A375 (cell line): Measurements from ENCODE around the gene PEX7. TPM values are rescaled to one million over a fixed set of nuclear protein-coding genes. Genes with fewer than 3 reads are reported as not detected.

Source experiments
- small RNA-seq: library from RNA; depleted of rRNA; stranded (forward); fragments of <200 nt; gene quantifications from one replicate; pipeline ENCODE3, GENCODE V24; 2014
- total RNA-seq: library from RNA; depleted of rRNA; stranded (reverse); fragments of >200 nt; shearing (Covaris generic); gene quantifications from 2 replicates; pipeline ENCODE4 v1.2.3, GENCODE V29; 2014; rRNA removed

Gene PEX7, protein sequence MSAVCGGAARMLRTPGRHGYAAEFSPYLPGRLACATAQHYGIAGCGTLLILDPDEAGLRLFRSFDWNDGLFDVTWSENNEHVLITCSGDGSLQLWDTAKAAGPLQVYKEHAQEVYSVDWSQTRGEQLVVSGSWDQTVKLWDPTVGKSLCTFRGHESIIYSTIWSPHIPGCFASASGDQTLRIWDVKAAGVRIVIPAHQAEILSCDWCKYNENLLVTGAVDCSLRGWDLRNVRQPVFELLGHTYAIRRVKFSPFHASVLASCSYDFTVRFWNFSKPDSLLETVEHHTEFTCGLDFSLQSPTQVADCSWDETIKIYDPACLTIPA
- total RNA-seq, result 6.9 and 7.4 TPM in 2 replicates

DNA sequence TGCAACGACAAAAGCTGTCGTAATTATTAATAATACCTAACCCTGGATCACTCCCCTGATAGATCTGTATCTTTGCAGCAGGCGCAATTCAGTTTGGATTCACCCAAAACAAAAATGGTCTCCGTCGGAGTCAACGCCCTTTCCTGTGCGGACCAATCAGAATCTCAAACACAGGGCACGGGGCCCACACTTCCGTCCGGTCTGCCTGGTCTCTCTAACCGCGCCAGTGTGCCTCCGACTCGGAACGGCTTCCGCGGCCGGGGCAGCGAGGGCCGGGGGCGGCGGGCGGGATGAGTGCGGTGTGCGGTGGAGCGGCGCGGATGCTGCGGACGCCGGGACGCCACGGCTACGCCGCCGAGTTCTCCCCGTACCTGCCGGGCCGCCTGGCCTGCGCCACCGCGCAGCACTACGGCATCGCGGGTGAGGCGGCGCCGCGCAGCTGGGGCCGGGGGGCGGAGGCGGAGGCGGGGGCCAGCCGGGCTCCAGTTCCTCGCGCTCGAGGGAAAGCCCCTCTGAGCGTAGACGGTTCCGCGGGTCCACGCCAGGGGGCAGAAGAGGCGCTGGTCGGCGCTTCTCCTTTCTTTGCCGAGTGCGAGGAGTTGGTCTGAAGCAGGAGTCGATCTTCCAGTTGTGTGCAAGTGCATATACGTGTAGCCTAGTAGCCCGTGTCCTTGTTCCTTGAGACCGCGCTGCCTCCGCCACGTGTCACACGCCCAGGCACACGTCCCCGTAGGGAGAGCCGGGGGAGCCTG is at the start of gene PEX7:
Gene PEX7 (plus strand): TSS at position 217 of the 752 bp plus-strand sequence. CDS start 74 bp downstream, at position 291.

DNA sequence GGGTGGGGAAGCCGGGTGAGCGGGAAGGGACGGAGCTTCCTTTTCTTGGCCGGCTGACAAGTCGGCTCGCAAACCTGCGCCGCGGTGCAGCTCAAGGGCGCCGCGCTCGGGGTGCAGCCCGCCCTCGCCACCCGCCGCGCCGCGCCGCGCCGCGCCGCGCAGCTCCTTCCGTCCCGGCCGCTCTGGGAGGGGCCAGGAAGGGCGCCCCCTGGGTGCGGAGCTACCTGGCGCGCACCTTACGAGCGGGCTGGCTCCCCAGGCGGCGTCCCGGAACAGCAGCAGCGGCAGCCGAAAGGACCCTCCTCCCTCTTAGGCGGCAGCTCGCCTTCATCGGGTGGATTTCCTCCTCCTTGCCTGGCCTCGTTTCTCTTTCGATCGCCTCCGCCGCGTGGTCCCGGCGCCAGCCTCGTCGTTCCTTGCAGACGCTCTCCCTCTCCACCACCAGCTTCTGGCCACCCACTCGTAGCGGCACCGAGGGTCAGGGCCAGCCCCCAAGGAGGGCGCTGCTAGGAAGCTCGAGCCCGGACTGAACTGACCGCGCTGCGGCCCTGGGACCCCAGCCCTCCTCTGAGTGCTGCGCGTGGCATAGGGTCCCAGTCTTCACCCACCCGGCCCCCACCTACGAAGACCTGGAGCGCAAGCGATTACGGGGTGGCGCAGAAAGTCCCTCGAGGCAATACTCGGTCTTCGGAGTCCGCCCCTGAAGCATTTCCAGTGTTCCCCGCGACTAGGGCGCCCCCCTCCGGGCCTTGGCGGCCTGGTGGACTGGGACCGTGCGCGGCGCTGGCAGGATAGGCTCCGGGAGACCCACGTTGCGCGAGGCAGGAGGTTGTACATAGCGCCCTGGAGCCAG is 29.8 kb upstream of the PEX7 start, which contains the start of gene MAP3K5:
Gene MAP3K5 (minus strand): TSS at position 68 of the 853 bp plus-strand sequence. CDS start 320 bp downstream, outside the sequence.

DNA sequence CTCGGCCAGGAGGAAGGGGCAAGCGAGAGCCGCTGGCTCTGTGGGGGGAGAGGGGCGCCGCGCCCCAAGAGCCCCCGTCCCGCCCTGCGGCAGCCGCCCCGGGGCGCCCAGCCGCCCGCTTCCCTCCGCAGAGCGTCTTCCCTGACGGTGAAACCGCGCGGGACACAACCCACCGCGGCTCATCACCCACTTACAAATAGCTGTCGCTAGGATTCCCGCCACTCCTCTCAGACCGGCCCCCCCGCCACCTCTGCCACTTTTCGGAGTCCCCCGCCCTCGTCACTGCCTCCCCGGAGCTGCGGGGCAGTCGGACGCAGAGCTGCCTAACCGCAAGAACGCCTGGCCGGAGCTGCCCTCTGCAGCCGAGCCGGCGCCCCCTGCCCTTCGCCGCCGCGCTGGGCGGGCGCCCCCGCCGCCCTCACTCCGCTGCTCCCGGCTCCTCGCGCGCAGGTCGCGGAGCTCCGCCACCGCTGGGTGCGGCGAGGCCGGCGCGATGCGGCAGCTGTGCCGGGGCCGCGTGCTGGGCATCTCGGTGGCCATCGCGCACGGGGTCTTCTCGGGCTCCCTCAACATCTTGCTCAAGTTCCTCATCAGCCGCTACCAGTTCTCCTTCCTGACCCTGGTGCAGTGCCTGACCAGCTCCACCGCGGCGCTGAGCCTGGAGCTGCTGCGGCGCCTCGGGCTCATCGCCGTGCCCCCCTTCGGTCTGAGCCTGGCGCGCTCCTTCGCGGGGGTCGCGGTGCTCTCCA is 99.7 kb downstream of the PEX7 start, which contains the start of gene SLC35D3:
Gene SLC35D3 (plus strand): TSS at position 366 of the 749 bp plus-strand sequence. CDS start 128 bp downstream, at position 494.

Small RNAs within 50 kb of the gene (small RNA-seq; reads per million reads assigned to genes)
- not detected for gene RF00019
- gene RF00443, result not detected

Other genes with a start within 250 kb of the PEX7 start
- gene MAP3K5, start 30.1 kb upstream of the PEX7 start, total RNA-seq, result 4.8 and 5.1 TPM in 2 replicates
- 0.03 TPM in 1 of 2 replicates, not detected in the other for gene SLC35D3, start 99.7 kb downstream of the PEX7 start, total RNA-seq
- gene IL20RA, start 222.4 kb downstream of the PEX7 start, total RNA-seq, result not detected in 2 replicates